Measurements from ENCODE around the gene MAGI3. TPM values are rescaled to one million over a fixed set of nuclear protein-coding genes. Genes with fewer than 3 reads are reported as not detected.

Gene MAGI3
- total and polyA plus RNA-seq, 2 donors (not counting 1 experiment from before 2014, with no cell fraction given): 0.30 to 0.67 TPM

DNA sequence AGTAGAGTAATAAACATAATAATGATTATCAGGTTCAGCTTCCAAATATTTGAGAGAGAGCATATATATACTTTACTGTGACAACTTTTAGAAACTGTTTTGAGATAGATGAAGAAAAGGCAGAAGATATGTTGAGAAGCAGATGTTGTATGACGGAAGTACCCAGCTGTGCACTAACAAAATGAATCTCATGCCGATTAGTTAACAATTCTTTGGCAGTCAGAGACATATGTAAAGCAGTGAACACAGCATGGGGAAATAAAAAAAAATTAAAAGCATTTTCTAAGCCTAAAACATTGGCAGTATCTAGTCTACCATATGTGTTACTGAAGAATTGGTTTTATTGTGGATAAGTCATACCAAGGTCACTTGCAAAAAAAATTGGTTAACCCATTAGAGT, 51.8 kb downstream of the MAGI3 start:
- H3K4me1 Mint-ChIP-seq: no peaks in the 10 kb centered on the region
- Histone ChIP-seq H3K4me1 (ENCODE audit: control insufficient read depth in 2 of 2, insufficient read depth in 2 of 2, low read length in 2 of 2) (no peaks in the 10 kb centered on the region), H3K79me2 (ENCODE audit: control insufficient read depth, insufficient read depth, low read length) (no peaks in the 10 kb centered on the region), H3K9ac (ENCODE audit: low read length) (no peak overlapping the region), H3K9me3 (ENCODE audit: control extremely low read depth in 1 of 3, control insufficient read depth in 2 of 3, insufficient read depth in 1 of 3, low read length in 2 of 3) (peaks cover 6 to 12% (median 8%) of the 10 kb centered on the region in 3 donors), H3K36me3 (replicated peaks in 1 of 2; ENCODE audit: control extremely low read depth in 1 of 2, control insufficient read depth in 1 of 2, extremely low read depth in 1 of 2, insufficient read depth in 2 of 2, low read length in 1 of 2) (no peaks in the 10 kb centered on the region), H3K27me3 (replicated peaks in 1 of 4; ENCODE audit: control extremely low read depth in 1 of 4, control insufficient read depth in 3 of 4, insufficient read depth in 4 of 4, low read length in 3 of 4) (peaks cover 0 to 3% (median 0%) of the 10 kb centered on the region in 4 experiments), H3K4me2 (replicated peaks; ENCODE audit: low read depth, low read length, poor library complexity, severe bottlenecking) (no peak overlapping the region), H2AFZ (ENCODE audit: insufficient read depth, low read depth, low read length, poor library complexity, severe bottlenecking) (no peak overlapping the region), H4K20me1 (ENCODE audit: control insufficient read depth, insufficient read depth, low read length, poor library complexity, severe bottlenecking) (no peaks in the 10 kb centered on the region), H3K4me3 (ENCODE audit: control extremely low read depth in 1 of 5, extremely low read depth in 1 of 5, insufficient read depth in 1 of 5, low read depth in 2 of 5, low read length in 4 of 5) (no peak overlapping the region), H3K27ac (ENCODE audit: low read length in 2 of 2) (no peak overlapping the region)
- intact Hi-C loops (cut with micrococcal nuclease): no loop called here
- 100% methylated on average over 1 of the region's 2 CpGs for WGBS (ENCODE audit: insufficient coverage)
- DNase-seq (no peak), ATAC-seq (ENCODE audit: low read depth) (no peak)
- H3K4me3 Mint-ChIP-seq: no peak overlapping the region
- ChIA-PET POLR2A (no interaction called here), CTCF (no interaction called here)
- H3K9me3 Mint-ChIP-seq (ENCODE audit: insufficient read depth): peaks cover 7% of the 10 kb centered on the region
- no peak for TF ChIP-seq EZH2 (IDR thresholded peaks at IDR 0.05; ENCODE audit: borderline replicate concordance, insufficient read depth, low read depth, low read length, poor library complexity, severe bottlenecking)
- TF ChIP-seq CTCF (IDR thresholded peaks at IDR 0.05): no peak
- no peak overlapping the region for H3K27ac Mint-ChIP-seq
- peaks cover 11% of the 10 kb centered on the region for H3K27me3 Mint-ChIP-seq

- DNase-seq (no peak), ATAC-seq (ENCODE audit: low read depth) (no peak)
- no peak overlapping the region for H3K9ac ChIP-seq (ENCODE audit: low read length)
- Mint-ChIP-seq H3K4me3 (no peak overlapping the region), H3K4me1 (no peaks in the 10 kb centered on the region), H3K9me3 (ENCODE audit: insufficient read depth) (peaks cover 7% of the 10 kb centered on the region), H3K27ac (no peak overlapping the region), H3K27me3 (peaks cover 5% of the 10 kb centered on the region)
- no peak overlapping the region for H3K4me3 ChIP-seq (ENCODE audit: control extremely low read depth in 1 of 5, extremely low read depth in 1 of 5, insufficient read depth in 1 of 5, low read depth in 2 of 5, low read length in 4 of 5)
- ChIA-PET CTCF (no interaction called here), POLR2A (no interaction called here)
- peaks cover 6 to 12% (median 8%) of the 10 kb centered on the region in 3 donors for H3K9me3 ChIP-seq (ENCODE audit: control extremely low read depth in 1 of 3, control insufficient read depth in 2 of 3, insufficient read depth in 1 of 3, low read length in 2 of 3)
- H4K20me1 ChIP-seq (ENCODE audit: control insufficient read depth, insufficient read depth, low read length, poor library complexity, severe bottlenecking): no peaks in the 10 kb centered on the region
- intact Hi-C loops (cut with micrococcal nuclease): no loop called here
- H3K79me2 ChIP-seq (ENCODE audit: control insufficient read depth, insufficient read depth, low read length): no peaks in the 10 kb centered on the region
- H3K27ac ChIP-seq (ENCODE audit: low read length in 2 of 2): no peak overlapping the region
- H3K4me1 ChIP-seq (ENCODE audit: control insufficient read depth in 2 of 2, insufficient read depth in 2 of 2, low read length in 2 of 2): no peaks in the 10 kb centered on the region
- no peak overlapping the region for H2AFZ ChIP-seq (ENCODE audit: insufficient read depth, low read depth, low read length, poor library complexity, severe bottlenecking)
- TF ChIP-seq CTCF (IDR thresholded peaks at IDR 0.05) (no peak), EZH2 (IDR thresholded peaks at IDR 0.05; ENCODE audit: borderline replicate concordance, insufficient read depth, low read depth, low read length, poor library complexity, severe bottlenecking) (no peak)
- no peak overlapping the region for H3K4me2 ChIP-seq (replicated peaks; ENCODE audit: low read depth, low read length, poor library complexity, severe bottlenecking)
- no peaks in the 10 kb centered on the region for H3K36me3 ChIP-seq (replicated peaks in 1 of 2; ENCODE audit: control extremely low read depth in 1 of 2, control insufficient read depth in 1 of 2, extremely low read depth in 1 of 2, insufficient read depth in 2 of 2, low read length in 1 of 2)
- no peaks in the 10 kb centered on the region for H3K27me3 ChIP-seq (replicated peaks in 1 of 4; ENCODE audit: control extremely low read depth in 1 of 4, control insufficient read depth in 3 of 4, insufficient read depth in 4 of 4, low read length in 3 of 4)
Measured at GRCh38 chr1:113444857-113445256, 54.5 kb downstream of the MAGI3 start.

All from B cell (primary cell).